Osteoblast (primary cell): ENCODE measurements around the gene PCGF1. TPM values are rescaled to one million over a fixed set of nuclear protein-coding genes. Genes with fewer than 3 reads are reported as not detected.
A peak's percentile ranks its signal among the peaks of the same experiment; 100 is the strongest.

Experiments used
- DNase-seq: peaks from one replicate; pipeline ENCODE4 v3.0.0; 2011; ENCODE audit warnings: low spot score, mixed read lengths; ENCODE audit not compliant: insufficient read length; ENCODE audit errors: missing footprints
- H2AFZ ChIP-seq: 2 replicates; pipeline ENCODE4 v1.6.0; 2011; ENCODE audit warnings: mild to moderate bottlenecking, low read length
- H3K27ac ChIP-seq: 2 replicates; pipeline ENCODE4 v1.5.1; 2011; ENCODE audit warnings: mild to moderate bottlenecking, low read depth, low read length, moderate library complexity
- H3K27me3 ChIP-seq: 2 replicates; pipeline ENCODE4 v1.6.0; 2012; ENCODE audit warnings: mild to moderate bottlenecking, control low read depth, inconsistent platforms, low read length, moderate library complexity; ENCODE audit not compliant: insufficient read depth
- H3K36me3 ChIP-seq: 2 replicates; pipeline ENCODE4 v1.5.1; 2011; ENCODE audit warnings: mild to moderate bottlenecking, low read length, control low read depth, moderate library complexity; ENCODE audit not compliant: insufficient read depth
- H3K4me1 ChIP-seq: 2 replicates; pipeline ENCODE4 v1.5.1; 2011; ENCODE audit warnings: mild to moderate bottlenecking, low read length, control low read depth, moderate library complexity; ENCODE audit not compliant: insufficient read depth
- H3K4me2 ChIP-seq: 2 replicates; pipeline ENCODE4 v1.6.0; 2011; ENCODE audit warnings: mild to moderate bottlenecking, low read length; ENCODE audit not compliant: insufficient read depth
- H3K4me3 ChIP-seq: fragments of 200-600 bp; sonication (generic); 3 replicates; pipeline ENCODE4 v1.5.1; 2012; ENCODE audit warnings: mild to moderate bottlenecking, low read length, inconsistent platforms; ENCODE audit not compliant: insufficient read depth
- H3K79me2 ChIP-seq: 2 replicates; pipeline ENCODE4 v1.6.0; 2012; ENCODE audit warnings: mild to moderate bottlenecking, low read length, control low read depth, inconsistent platforms; ENCODE audit not compliant: insufficient read depth
- H3K9me3 ChIP-seq: 2 replicates; pipeline ENCODE4 v1.5.1; 2011; ENCODE audit warnings: low read depth, low read length, control low read depth
- H4K20me1 ChIP-seq: 2 replicates; pipeline ENCODE4 v1.6.0; 2012; ENCODE audit warnings: mild to moderate bottlenecking, low read length, control low read depth; ENCODE audit not compliant: insufficient read depth
- CTCF ChIP-seq: IDR thresholded peaks from 2 replicates; pipeline ENCODE4 v1.5.1; 2011; ENCODE audit warnings: mild to moderate bottlenecking, low read depth, low read length, moderate library complexity; ENCODE audit errors: extremely low read depth
- total RNA-seq: library from RNA; depleted of rRNA; stranded (reverse); fragments of >200 nt; gene quantifications from 2 replicates; pipeline ENCODE4 v1.2.3, GENCODE V29; 2012

PCGF1 gene
- total RNA-seq, 1 donor, result 22.4 TPM

- Histone ChIP-seq H3K27me3 (peaks cover 2% of the 10 kb centered on the region), H3K4me2 (peak overlapping the region; percentile 91), H3K79me2 (peaks cover 41% of the 10 kb centered on the region), H3K9me3 (no peaks in the 10 kb centered on the region), H2AFZ (no peak overlapping the region), H3K36me3 (peaks cover 14% of the 10 kb centered on the region), H3K4me3 (peak overlapping the region; percentile 30), H4K20me1 (no peaks in the 10 kb centered on the region), H3K27ac (no peak overlapping the region), H3K4me1 (peaks cover 48% of the 10 kb centered on the region)
- no peak for TF ChIP-seq CTCF
- peak; percentile 63 for DNase-seq
Observed at GRCh38 chr2:74505448-74506246, 1.8 kb downstream of the PCGF1 start.

- no peaks in the 10 kb centered on the region for H3K27me3 ChIP-seq
- no peaks in the 10 kb centered on the region for H4K20me1 ChIP-seq
- no peaks in the 10 kb centered on the region for H3K9me3 ChIP-seq
- peaks cover 54% of the 10 kb centered on the region for H3K4me1 ChIP-seq
- peaks cover 41% of the 10 kb centered on the region for H3K79me2 ChIP-seq
- peak overlapping the region; percentile 81 for H3K27ac ChIP-seq
- H3K36me3 ChIP-seq, result peaks cover 14% of the 10 kb centered on the region
- peak; percentile 87 for DNase-seq
- TF ChIP-seq CTCF, result no peak
- H2AFZ ChIP-seq, result no peak overlapping the region
- H3K4me3 ChIP-seq, result peak overlapping the region; percentile 80
- H3K4me2 ChIP-seq, result peak overlapping the region; percentile 91
Observed at GRCh38 chr2:74504591-74504990, 2.9 kb downstream of the PCGF1 start.

- H3K27me3 ChIP-seq, result no peaks in the 10 kb centered on the region
- TF ChIP-seq CTCF, result no peak
- H3K4me3 ChIP-seq, result peak overlapping the region; percentile 80
- peaks cover 54% of the 10 kb centered on the region for H3K4me1 ChIP-seq
- H3K79me2 ChIP-seq, result peaks cover 41% of the 10 kb centered on the region
- peaks cover 14% of the 10 kb centered on the region for H3K36me3 ChIP-seq
- no peaks in the 10 kb centered on the region for H4K20me1 ChIP-seq
- peak overlapping the region; percentile 82 for H2AFZ ChIP-seq
- DNase-seq, result peak; percentile 86
- H3K27ac ChIP-seq, result peak overlapping the region; percentile 81
- H3K4me2 ChIP-seq, result peak overlapping the region; percentile 91
- H3K9me3 ChIP-seq, result no peaks in the 10 kb centered on the region
Observed at GRCh38 chr2:74503506-74504475, 3.7 kb downstream of the PCGF1 start.
